Measurements from ENCODE around the gene CXCL6. TPM values are rescaled to one million over a fixed set of nuclear protein-coding genes. Genes with fewer than 3 reads are reported as not detected.

Gene CXCL6
- total and polyA plus RNA-seq, 9 donors, result 0.12 to 1.5 (median 0.17) TPM; not detected in 2

DNA sequence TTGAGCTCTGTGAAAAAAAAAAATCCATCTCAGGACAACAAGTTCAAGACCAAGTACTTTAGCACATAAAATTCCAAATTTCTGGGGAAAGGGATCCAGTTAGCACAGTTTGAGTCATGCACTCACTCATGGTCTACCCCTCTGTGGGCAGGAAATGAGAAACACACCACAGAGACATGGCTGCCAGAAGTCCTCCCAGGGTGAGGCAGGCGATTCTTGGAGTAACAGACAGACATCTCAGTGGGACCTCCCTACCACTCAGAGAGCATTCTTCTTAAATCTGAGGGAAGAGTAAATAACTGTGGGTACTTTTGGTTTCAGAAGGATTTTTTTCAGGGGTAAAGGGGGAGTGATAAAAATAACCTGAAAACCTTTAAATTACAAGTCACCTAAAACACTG, 46.8 kb downstream of the CXCL6 start:
- Histone ChIP-seq H3K4me3 (no peak overlapping the region), H3K27ac (no peak overlapping the region), H3K4me1 (ENCODE audit: insufficient read depth) (no peaks in the 10 kb centered on the region), H3K27me3 (no peaks in the 10 kb centered on the region), H3K36me3 (no peaks in the 10 kb centered on the region), H3K9me3 (no peaks in the 10 kb centered on the region)
- WGBS, 3 donors, result 57 to 76% (median 60%) methylated on average over 1 of the region's 1 CpG
- intact Hi-C loops (cut with DNase I), result no loop called here
- no peak for DNase-seq
- TF ChIP-seq POLR2A (IDR thresholded peaks at IDR 0.05), result no peak
- TF ChIP-seq EP300 (IDR thresholded peaks at IDR 0.05), result no peak
- TF ChIP-seq, protein P1, sequence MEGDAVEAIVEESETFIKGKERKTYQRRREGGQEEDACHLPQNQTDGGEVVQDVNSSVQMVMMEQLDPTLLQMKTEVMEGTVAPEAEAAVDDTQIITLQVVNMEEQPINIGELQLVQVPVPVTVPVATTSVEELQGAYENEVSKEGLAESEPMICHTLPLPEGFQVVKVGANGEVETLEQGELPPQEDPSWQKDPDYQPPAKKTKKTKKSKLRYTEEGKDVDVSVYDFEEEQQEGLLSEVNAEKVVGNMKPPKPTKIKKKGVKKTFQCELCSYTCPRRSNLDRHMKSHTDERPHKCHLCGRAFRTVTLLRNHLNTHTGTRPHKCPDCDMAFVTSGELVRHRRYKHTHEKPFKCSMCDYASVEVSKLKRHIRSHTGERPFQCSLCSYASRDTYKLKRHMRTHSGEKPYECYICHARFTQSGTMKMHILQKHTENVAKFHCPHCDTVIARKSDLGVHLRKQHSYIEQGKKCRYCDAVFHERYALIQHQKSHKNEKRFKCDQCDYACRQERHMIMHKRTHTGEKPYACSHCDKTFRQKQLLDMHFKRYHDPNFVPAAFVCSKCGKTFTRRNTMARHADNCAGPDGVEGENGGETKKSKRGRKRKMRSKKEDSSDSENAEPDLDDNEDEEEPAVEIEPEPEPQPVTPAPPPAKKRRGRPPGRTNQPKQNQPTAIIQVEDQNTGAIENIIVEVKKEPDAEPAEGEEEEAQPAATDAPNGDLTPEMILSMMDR (IDR thresholded peaks at IDR 0.05), result no peak

DNA sequence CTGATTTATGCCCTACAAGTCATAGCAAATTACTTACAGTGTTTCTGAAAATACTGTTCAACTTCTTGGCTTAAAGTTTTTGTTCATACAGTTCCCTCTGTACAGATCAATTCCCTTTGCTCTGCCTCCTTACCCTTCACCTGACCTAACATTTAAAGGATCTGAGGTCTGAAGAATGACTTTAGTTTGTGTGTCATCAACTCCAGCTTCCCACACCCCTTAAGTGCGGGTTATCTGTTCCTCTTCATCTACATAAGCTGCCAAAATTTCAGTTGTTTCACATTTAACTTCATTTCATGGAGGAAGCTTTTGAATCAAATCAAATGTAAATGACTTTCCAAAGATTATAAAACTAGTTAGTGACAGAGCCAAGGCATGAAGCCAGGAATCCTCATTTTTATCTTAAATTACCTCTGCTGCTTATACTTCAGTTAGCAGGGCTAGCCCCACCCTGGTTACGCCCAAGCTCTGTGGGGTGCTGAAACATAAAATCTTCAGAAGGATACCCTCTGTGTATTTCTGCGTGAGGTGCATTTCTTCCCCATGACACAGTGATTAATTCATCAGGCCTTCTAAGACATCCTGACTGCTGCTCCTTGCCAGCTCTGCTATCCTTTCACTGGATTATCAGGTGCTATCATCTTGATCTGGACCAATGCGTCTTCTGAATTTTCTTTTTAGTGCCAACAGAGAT, 49.2 kb downstream of the CXCL6 start:
- H3K4me3 ChIP-seq, result no peak overlapping the region
- DNase-seq, result no peak
- H3K36me3 ChIP-seq, result no peaks in the 10 kb centered on the region
- no peak overlapping the region for H3K27ac ChIP-seq
- H3K9me3 ChIP-seq, result no peaks in the 10 kb centered on the region
- no peaks in the 10 kb centered on the region for H3K4me1 ChIP-seq (ENCODE audit: insufficient read depth)
- no peaks in the 10 kb centered on the region for H3K27me3 ChIP-seq
- intact Hi-C loops (cut with DNase I), result no loop called here
- 84 to 90% (median 87%) methylated on average over 4 of the region's 4 CpGs for WGBS, 3 donors
- TF ChIP-seq POLR2A (IDR thresholded peaks at IDR 0.05) (no peak), EP300 (IDR thresholded peaks at IDR 0.05) (no peak)
- TF ChIP-seq, protein P1 (IDR thresholded peaks at IDR 0.05), result no peak

Other genes starting within 250 kb of the CXCL6 start
- gene RASSF6, start 216.2 kb upstream of the CXCL6 start, total RNA-seq, result 1 to 10 TPM in 3 of 7 donors, under 1 TPM in 4; 0.38 to 1.6 (median 0.97) TPM
- gene RASSF6, start 216.2 kb upstream of the CXCL6 start, polyA plus RNA-seq, result 1 to 10 TPM in 1 of 2 donors, under 1 TPM in 1; 0.85 to 1.0 TPM
- gene CXCL8, start 96.1 kb upstream of the CXCL6 start, total RNA-seq, result 10 to 100 TPM in 2 of 7 donors, 1 to 10 TPM in 3, under 1 TPM in 2; 0.48 to 48.3 (median 2.6) TPM
- 1 to 10 TPM; 1.2 to 6.6 TPM for gene CXCL8, start 96.1 kb upstream of the CXCL6 start, polyA plus RNA-seq
- not detected for gene PF4V1, start 16.6 kb downstream of the CXCL6 start, total RNA-seq
- not detected for gene PF4V1, start 16.6 kb downstream of the CXCL6 start, polyA plus RNA-seq
- gene CXCL1, start 32.7 kb downstream of the CXCL6 start, total RNA-seq, result 10 to 100 TPM in 1 of 7 donors, 1 to 10 TPM in 4, under 1 TPM in 2; 0.40 to 28.5 (median 1.5) TPM
- gene CXCL1, start 32.7 kb downstream of the CXCL6 start, polyA plus RNA-seq, result 1 to 10 TPM; 1.4 to 8.2 TPM
- under 1 TPM in 1 of 7 donors, not detected in 6; 0.72 TPM for gene PF4, start 145.3 kb downstream of the CXCL6 start, total RNA-seq
- gene PF4, start 145.3 kb downstream of the CXCL6 start, polyA plus RNA-seq, result not detected
- under 1 TPM in 1 of 7 donors, not detected in 6; 0.53 TPM for gene PPBP, start 151.5 kb downstream of the CXCL6 start, total RNA-seq
- gene PPBP, start 151.5 kb downstream of the CXCL6 start, polyA plus RNA-seq, result under 1 TPM in 1 of 2 donors, not detected in 1; 0.80 TPM
- under 1 TPM in 3 of 7 donors, not detected in 4; 0.10 to 0.34 (median 0.12) TPM for gene CXCL5, start 162.0 kb downstream of the CXCL6 start, total RNA-seq
- gene CXCL5, start 162.0 kb downstream of the CXCL6 start, polyA plus RNA-seq, result under 1 TPM; 0.05 to 0.27 TPM
- 10 to 100 TPM in 1 of 7 donors, 1 to 10 TPM in 1, under 1 TPM in 5; 0.25 to 17.5 (median 0.54) TPM for gene CXCL3, start 202.0 kb downstream of the CXCL6 start, total RNA-seq
- 1 to 10 TPM in 1 of 2 donors, under 1 TPM in 1; 0.72 to 1.1 TPM for gene CXCL3, start 202.0 kb downstream of the CXCL6 start, polyA plus RNA-seq